HFF-Myc (cell line): ENCODE data around the gene TRIM37.
A peak's percentile ranks its signal among the peaks of the same experiment; 100 is the strongest.

ENCODE experiments used
- DNase-seq: peaks from one replicate; pipeline ENCODE4 v3.0.0-alpha.2; 2011; ENCODE audit warnings: low read depth; ENCODE audit errors: extremely low read depth
- H3K4me3 ChIP-seq: replicated peaks from 2 replicates; pipeline ENCODE4 v1.5.1; 2011; ENCODE audit warnings: low read depth, mild to moderate bottlenecking, control low read depth, low read length
- TF ChIP-seq, protein P1 (sequence below): IDR thresholded peaks from 2 replicates; pipeline ENCODE4 v1.5.1; 2012; ENCODE audit warnings: mild to moderate bottlenecking, low read depth, low read length, control low read depth; ENCODE audit errors: missing control alignments

TRIM37 gene

DNA sequence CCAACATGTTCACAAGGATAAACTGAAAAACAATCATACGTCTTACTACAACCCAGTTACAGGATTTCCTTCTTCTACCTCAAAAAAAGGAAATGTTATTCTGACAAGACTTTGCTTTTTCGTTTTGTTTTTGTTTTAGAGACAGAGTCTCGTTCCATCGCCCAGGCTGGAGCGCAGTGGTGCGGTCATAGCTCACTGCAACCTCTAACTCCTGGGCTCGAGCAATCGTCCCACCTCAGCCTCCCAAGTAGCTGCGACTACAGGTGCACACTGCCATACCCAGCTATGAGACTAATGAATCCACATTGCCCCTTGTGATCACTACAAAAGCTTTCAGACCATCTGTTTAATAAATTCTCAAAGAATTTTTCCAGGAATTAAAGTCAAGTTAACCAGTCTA lies 8.8 kb upstream of the TRIM37 start:
- TF ChIP-seq, protein P1, sequence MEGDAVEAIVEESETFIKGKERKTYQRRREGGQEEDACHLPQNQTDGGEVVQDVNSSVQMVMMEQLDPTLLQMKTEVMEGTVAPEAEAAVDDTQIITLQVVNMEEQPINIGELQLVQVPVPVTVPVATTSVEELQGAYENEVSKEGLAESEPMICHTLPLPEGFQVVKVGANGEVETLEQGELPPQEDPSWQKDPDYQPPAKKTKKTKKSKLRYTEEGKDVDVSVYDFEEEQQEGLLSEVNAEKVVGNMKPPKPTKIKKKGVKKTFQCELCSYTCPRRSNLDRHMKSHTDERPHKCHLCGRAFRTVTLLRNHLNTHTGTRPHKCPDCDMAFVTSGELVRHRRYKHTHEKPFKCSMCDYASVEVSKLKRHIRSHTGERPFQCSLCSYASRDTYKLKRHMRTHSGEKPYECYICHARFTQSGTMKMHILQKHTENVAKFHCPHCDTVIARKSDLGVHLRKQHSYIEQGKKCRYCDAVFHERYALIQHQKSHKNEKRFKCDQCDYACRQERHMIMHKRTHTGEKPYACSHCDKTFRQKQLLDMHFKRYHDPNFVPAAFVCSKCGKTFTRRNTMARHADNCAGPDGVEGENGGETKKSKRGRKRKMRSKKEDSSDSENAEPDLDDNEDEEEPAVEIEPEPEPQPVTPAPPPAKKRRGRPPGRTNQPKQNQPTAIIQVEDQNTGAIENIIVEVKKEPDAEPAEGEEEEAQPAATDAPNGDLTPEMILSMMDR = no peak
- no peak overlapping the region for H3K4me3 ChIP-seq
- no peak for DNase-seq

DNA sequence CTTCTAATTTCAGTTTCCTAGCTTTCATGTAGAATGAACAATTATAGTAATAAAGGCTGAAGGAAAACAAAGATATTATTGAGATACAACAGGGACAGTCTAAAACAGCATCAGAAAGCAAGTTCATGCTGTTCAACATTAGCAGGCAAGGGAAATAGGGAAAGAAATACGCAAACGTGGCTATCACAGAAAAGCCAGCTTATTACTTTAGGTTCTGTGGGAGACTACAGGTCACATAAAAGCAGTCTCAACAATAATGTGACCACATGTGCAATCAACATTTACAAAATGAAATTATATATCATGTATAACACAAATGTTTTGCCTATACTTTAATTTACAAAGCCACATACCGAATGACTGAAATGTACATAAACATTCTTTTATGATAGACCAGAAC lies 4.9 kb upstream of the TRIM37 start:
- no peak for DNase-seq
- H3K4me3 ChIP-seq = no peak overlapping the region
- TF ChIP-seq, protein P1 = no peak

DNA sequence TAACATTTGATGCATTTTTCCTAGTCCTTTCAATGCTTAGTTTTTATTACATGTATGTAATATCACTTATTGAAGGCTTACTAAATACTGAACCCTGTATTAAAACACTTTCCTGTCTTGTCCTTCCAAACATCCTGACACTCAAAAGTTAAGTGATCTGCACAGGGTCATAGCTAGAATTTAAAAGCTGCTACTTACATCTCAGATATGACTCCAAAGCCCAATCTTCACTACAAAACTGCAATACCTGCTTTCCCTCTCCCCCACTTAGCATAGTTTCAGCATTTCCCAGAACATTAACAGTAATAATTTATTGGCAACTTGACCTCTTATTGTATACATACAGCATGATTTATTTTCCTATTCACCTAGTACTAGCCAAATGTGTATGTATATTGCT lies 4.3 kb upstream of the TRIM37 start:
- no peak for DNase-seq
- TF ChIP-seq, protein P1 = no peak
- no peak overlapping the region for H3K4me3 ChIP-seq

DNA sequence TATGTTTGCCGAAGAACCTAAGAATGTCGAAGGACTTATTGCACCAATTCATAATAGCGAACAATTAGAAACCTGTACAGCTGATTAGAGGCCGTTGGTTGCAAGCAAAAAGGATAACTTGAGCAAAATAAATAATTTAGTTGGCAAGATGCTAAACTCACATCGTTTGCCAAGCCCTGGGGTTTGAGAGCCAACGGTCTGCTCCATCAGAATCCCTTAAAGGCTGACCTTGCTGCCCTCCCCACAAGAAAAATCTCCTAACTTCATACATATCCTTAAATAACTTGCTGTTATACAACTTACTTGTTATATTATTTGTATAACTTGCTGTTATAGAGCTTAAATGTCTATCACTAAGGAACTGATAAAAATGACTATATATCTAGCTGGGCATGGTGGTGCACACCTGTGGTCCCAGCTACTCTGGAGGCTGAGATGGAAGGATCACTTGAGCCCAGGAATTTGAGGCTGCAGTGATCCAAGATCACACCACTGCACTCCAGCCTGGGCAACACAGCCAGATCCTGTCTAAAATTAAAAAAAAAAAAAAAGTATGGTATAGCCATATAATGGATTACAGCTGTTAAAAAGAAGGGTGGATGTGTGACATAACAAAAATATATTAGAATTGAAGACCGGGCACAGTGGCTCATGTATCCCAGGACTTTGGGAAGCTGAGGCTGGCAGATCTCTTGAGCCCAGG lies 1.9 kb upstream of the TRIM37 start:
- TF ChIP-seq, protein P1 = no peak
- DNase-seq = no peak
- no peak overlapping the region for H3K4me3 ChIP-seq

DNA sequence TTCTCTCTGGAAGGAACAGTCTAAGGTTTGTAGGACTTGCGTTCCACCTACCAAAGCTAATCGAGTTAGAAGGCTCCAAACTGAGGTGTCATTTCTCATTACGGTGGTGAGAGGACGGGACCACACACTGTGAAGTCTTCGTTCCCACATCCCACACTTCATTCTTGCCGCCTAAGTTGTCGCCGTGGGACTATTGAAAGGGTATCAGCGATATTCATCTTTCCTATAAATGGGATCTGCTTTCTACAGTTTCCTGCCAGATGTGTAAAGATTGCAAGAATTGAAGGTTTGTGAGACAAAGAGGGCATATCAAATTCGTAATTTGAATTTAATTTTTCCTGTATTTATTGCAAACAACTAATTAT lies 608 bp upstream of the TRIM37 start:
- TF ChIP-seq, protein P1 = no peak
- no peak for DNase-seq
- H3K4me3 ChIP-seq = peak overlapping the region; percentile 92

DNA sequence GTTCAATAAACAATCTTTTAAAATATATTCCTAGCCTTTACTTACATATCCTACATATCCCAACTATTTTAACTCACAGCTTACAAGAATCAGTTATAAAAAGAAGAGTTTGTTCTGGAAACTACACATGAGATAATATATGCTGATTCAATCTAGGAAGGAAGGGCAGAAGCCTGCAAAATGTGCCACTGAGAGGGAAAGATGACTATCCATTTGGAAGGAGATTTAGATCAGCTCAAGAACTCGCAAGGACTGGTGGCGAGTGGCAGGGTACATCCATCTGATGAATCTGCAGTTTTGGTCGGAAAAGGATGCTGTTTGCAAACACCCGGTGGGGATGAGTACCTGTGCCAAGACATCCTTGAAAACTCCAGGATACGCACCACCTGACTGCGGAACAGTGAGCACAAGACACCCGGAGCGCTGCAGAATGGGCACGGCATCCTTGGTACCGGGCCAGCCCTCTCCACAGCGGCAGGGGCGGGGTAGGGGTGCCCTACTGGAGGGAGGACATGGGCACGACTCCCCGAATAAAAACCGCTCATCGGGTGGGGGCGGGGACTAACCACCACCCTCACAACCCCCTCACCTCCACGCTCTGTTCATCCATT lies 723 bp downstream of the TRIM37 start:
- no peak for DNase-seq
- TF ChIP-seq, protein P1 = no peak

DNA sequence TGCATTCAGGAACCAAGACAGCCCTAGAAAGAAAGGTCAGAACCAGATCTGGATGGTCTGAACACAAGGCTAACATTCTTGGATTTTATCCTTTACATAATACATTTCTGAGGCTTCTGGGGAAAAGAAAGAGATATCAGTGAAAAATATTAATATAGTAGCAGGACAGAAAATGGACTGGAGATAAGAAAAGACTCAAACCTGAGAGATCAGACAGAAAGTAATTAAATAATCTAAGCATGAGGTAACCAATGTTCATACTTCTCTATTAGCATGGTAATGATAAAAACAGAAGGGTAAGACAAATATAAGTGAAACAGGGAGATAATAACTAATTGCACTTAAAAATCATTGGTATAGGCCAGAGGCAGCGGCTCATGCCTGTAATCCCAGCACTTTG lies 5.5 kb downstream of the TRIM37 start:
- no peak overlapping the region for H3K4me3 ChIP-seq
- TF ChIP-seq, protein P1 = no peak
- DNase-seq = no peak

More for the DNA sequence above, 723 bp downstream of the TRIM37 start:
- peak overlapping the region; percentile 92 for H3K4me3 ChIP-seq
